HG02970 (cell line): ENCODE measurements around the gene MET.
"Not testable (repeated sequence)": the region's sequence is repeated elsewhere in the genome, so short reads cannot be mapped to it uniquely, and the experiment has no call there.

Experiments
- ATAC-seq: cut with Tn5 transposase; IDR thresholded peaks from one replicate; pipeline ENCODE4 v1.9.1; 2021; ENCODE audit warnings: mild to moderate bottlenecking, moderate library complexity, moderate number of reproducible peaks; ENCODE audit not compliant: unreplicated experiment, low FRiP score

The MET gene

GRCh38 chr7:116801092-116801710, 129.2 kb downstream of the MET start:
- no peak for ATAC-seq

GRCh38 chr7:116802144-116802745, 130.2 kb downstream of the MET start:
- ATAC-seq: no peak

- no peak for ATAC-seq
Measured at GRCh38 chr7:116802746-116803152, 130.8 kb downstream of the MET start.

GRCh38 chr7:116804471-116804870, 132.5 kb downstream of the MET start:
- no peak for ATAC-seq

GRCh38 chr7:116805100-116805544, 133.1 kb downstream of the MET start:
- ATAC-seq: no peak

- no peak for ATAC-seq
Measured at GRCh38 chr7:116806046-116806944, 134.3 kb downstream of the MET start.

GRCh38 chr7:116807011-116807560, 135.1 kb downstream of the MET start:
- ATAC-seq: no peak

GRCh38 chr7:116809636-116810266, 137.8 kb downstream of the MET start:
- no peak for ATAC-seq

GRCh38 chr7:116810267-116811116, 138.5 kb downstream of the MET start:
- ATAC-seq: no peak

GRCh38 chr7:116811768-116812167, 139.8 kb downstream of the MET start:
- ATAC-seq: no peak

GRCh38 chr7:116812860-116813259, 140.9 kb downstream of the MET start:
- ATAC-seq: no peak

GRCh38 chr7:116813371-116813770, 141.4 kb downstream of the MET start:
- not testable (repeated sequence) for ATAC-seq

GRCh38 chr7:116815041-116815440, 143.0 kb downstream of the MET start:
- no peak for ATAC-seq

- ATAC-seq: no peak
Measured at GRCh38 chr7:116820149-116820548, 148.2 kb downstream of the MET start.

- ATAC-seq: not testable (repeated sequence)
Measured at GRCh38 chr7:116821647-116822046, 149.7 kb downstream of the MET start.

- ATAC-seq: no peak
Measured at GRCh38 chr7:116824449-116824848, 152.5 kb downstream of the MET start.

GRCh38 chr7:116828281-116828680, 156.3 kb downstream of the MET start:
- ATAC-seq: no peak

GRCh38 chr7:116829041-116829440, 157.0 kb downstream of the MET start:
- no peak for ATAC-seq

- ATAC-seq: no peak
Measured at GRCh38 chr7:116829493-116829892, 157.5 kb downstream of the MET start.

- ATAC-seq: no peak
Measured at GRCh38 chr7:116832692-116833091, 160.7 kb downstream of the MET start.
